Liver (tissue), 9 donors: Measurements from ENCODE around the gene OR2T27. TPM values are rescaled to one million over a fixed set of nuclear protein-coding genes. Genes with fewer than 3 reads are reported as not detected.

Experiments
- DNase-seq: peaks from one replicate; pipeline ENCODE4 v3.0.0-alpha.2; 2017; ENCODE audit warnings: low spot score
- H3K27ac ChIP-seq, 2 donors: one replicate each; pipeline ENCODE4 v1.7.0; 2013; ENCODE audit warnings: inconsistent platforms in 2 of 2, low read length in 2 of 2, control low read depth in 1 of 2, low read depth in 1 of 2, mild to moderate bottlenecking in 1 of 2
- H3K27me3 ChIP-seq, 4 donors: one replicate each; pipeline versions ENCODE4 v1.6.1 to v1.7.0; 2013; ENCODE audit warnings: low read length in 3 of 4, inconsistent platforms in 1 of 4, mild to moderate bottlenecking in 1 of 4, moderate library complexity in 1 of 4; ENCODE audit not compliant: control insufficient read depth in 4 of 4, insufficient read depth in 4 of 4
- H3K36me3 ChIP-seq, 4 donors: one replicate each; pipeline versions ENCODE4 v1.6.1 to v1.7.0; 2013; ENCODE audit warnings: low read length in 3 of 4, mild to moderate bottlenecking in 3 of 4, low read depth in 1 of 4, moderate library complexity in 1 of 4; ENCODE audit not compliant: control insufficient read depth in 4 of 4, insufficient read depth in 3 of 4
- H3K4me1 ChIP-seq, 4 donors: one replicate each; pipeline versions ENCODE4 v1.6.1 to v1.7.0; 2013; ENCODE audit warnings: low read length in 3 of 4, mild to moderate bottlenecking in 3 of 4, moderate library complexity in 1 of 4; ENCODE audit not compliant: control insufficient read depth in 4 of 4, insufficient read depth in 4 of 4
- H3K4me3 ChIP-seq, 3 donors: one replicate each; pipeline versions ENCODE4 v1.6.1 to v1.7.0; 2013; ENCODE audit warnings: low read length in 3 of 3, control low read depth in 1 of 3, low read depth in 1 of 3, mild to moderate bottlenecking in 1 of 3
- H3K9ac ChIP-seq, 2 donors: one replicate each; pipeline ENCODE4 v1.7.0; 2013; ENCODE audit warnings: low read length in 2 of 2, mild to moderate bottlenecking in 2 of 2, moderate library complexity in 2 of 2, control low read depth in 1 of 2, low read depth in 1 of 2
- H3K9me3 ChIP-seq, 4 donors: one replicate each; pipeline versions ENCODE4 v1.6.1 to v1.7.0; 2013; ENCODE audit warnings: low read length in 3 of 4; ENCODE audit not compliant: control insufficient read depth in 4 of 4
- EGR1 ChIP-seq, 2 donors: IDR thresholded peaks; 2 replicates each; pipeline ENCODE4 v1.6.1; 2016 to 2018; ENCODE audit warnings: antibody characterized with exemption in 2 of 2, low read depth in 2 of 2
- FOXA2 ChIP-seq: IDR thresholded peaks from 2 replicates; pipeline ENCODE4 v1.6.1; 2016; ENCODE audit warnings: antibody characterized with exemption
- GABPA ChIP-seq, 2 donors: IDR thresholded peaks in 1 of 2; conservative IDR thresholded peaks in 1 of 2; 2 replicates each; pipeline ENCODE4 v1.6.1; 2016; ENCODE audit warnings: antibody characterized with exemption in 2 of 2, mild to moderate bottlenecking in 1 of 2, moderate library complexity in 1 of 2
- HNF4A ChIP-seq, 2 donors: conservative IDR thresholded peaks; 2 replicates each; pipeline ENCODE4 v1.6.1; 2016; ENCODE audit warnings: antibody characterized with exemption in 2 of 2, mild to moderate bottlenecking in 2 of 2
- HNF4G ChIP-seq: IDR thresholded peaks from 2 replicates; pipeline ENCODE4 v1.6.1; 2016; ENCODE audit warnings: antibody characterized with exemption
- JUND ChIP-seq, 2 donors: IDR thresholded peaks; 2 replicates each; pipeline ENCODE4 v1.6.1; 2016; ENCODE audit warnings: antibody characterized with exemption in 2 of 2
- RAD21 ChIP-seq, 2 donors: IDR thresholded peaks; 2 replicates each; pipeline ENCODE4 v1.6.1; 2016; ENCODE audit warnings: antibody characterized with exemption in 2 of 2, mild to moderate bottlenecking in 2 of 2
- RXRA ChIP-seq, 2 donors: IDR thresholded peaks; 2 replicates each; pipeline ENCODE4 v1.6.1; 2017 to 2018; ENCODE audit warnings: antibody characterized with exemption in 2 of 2, mild to moderate bottlenecking in 1 of 2
- TAF1 ChIP-seq: conservative IDR thresholded peaks from 2 replicates; pipeline ENCODE4 v1.6.1; 2016; ENCODE audit warnings: antibody characterized with exemption, mild to moderate bottlenecking
- WGBS: extraction: QIAGEN DNeasy Blood & Tissue Kit; methylation state at CpG from one replicate; pipeline ENCODE4 v1.1.7; 2013; 5-methylcytosine and 5-hydroxymethylcytosine counted together
- polyA plus RNA-seq, 2 donors: library from polyadenylated mRNA; stranded (reverse) in 1 of 2; unstranded in 1 of 2; fragments of 200-250 nt in 1 of 2; fragments of >200 nt in 1 of 2; fragmentation: Nextera tagmentation in 1 of 2; extraction: Ambion mirVana in 1 of 2; gene quantifications; one replicate each; pipeline versions ENCODE4 v1.2.1 to v1.2.3, GENCODE V29; 2013 to 2015
- total RNA-seq, 2 donors: library from RNA; depleted of rRNA; stranded (reverse); fragments of >200 nt; gene quantifications; one replicate each; pipeline ENCODE4 v1.2.3, GENCODE V29; 2014
- TF ChIP-seq, protein P1 (sequence below): IDR thresholded peaks from 2 replicates; pipeline ENCODE4 v1.6.1; 2016; ENCODE audit warnings: antibody characterized with exemption
- TF ChIP-seq, protein P2 (sequence below): IDR thresholded peaks from 2 replicates; pipeline ENCODE4 v1.6.1; 2016; ENCODE audit warnings: antibody characterized with exemption
- TF ChIP-seq, protein P3 (sequence below): fragments of 150-350 bp; IDR thresholded peaks from 2 replicates; pipeline ENCODE4 v1.5.1; 2017; ENCODE audit warnings: improper control_type of control experiment, low read depth, low read length; ENCODE audit not compliant: missing input control
- TF ChIP-seq, protein P4 (sequence below): IDR thresholded peaks from 2 replicates; pipeline ENCODE4 v1.6.1; 2016; ENCODE audit warnings: antibody characterized with exemption
- TF ChIP-seq, protein P5 (sequence below): IDR thresholded peaks from 2 replicates; pipeline ENCODE4 v1.6.1; 2016; ENCODE audit warnings: antibody characterized with exemption, mild to moderate bottlenecking
- donor health status: healthy.
- donor health status: healthy.
- donor health status: healthy.
- donor health status: healthy.
- donor health status: healthy.

OR2T27 gene
- total and polyA plus RNA-seq, 4 donors, result not detected

DNA sequence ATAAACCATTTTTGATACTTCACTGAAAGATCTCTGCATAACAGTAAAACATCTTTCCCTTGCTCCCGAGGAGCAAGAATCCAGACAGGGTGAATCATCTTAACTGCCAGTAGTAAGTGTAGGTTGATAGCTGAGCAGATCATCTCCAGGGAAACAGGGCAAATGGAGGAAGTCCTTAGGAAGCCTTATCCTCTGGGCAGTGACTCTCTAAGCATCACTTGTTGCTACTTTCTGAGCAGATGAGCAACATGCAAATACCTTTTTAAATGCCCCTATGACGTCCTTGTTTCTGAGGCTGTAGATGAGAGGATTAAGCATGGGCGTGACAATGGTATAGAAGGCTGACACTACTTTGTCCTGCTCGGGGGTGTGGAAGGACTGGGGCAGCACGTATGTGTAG, 29.4 kb downstream of the OR2T27 start:
- Histone ChIP-seq H3K4me3 (no peak overlapping the region), H3K27me3 (no peaks in the 10 kb centered on the region), H3K27ac (no peak overlapping the region), H3K9me3 (no peaks in the 10 kb centered on the region), H3K4me1 (no peaks in the 10 kb centered on the region), H3K9ac (no peak overlapping the region), H3K36me3 (no peaks in the 10 kb centered on the region)
- WGBS, result 83% methylated on average over 5 of the region's 5 CpGs
- DNase-seq, result no peak
- TF ChIP-seq RAD21 (IDR thresholded peaks at IDR 0.05), result no peak
- no peak for TF ChIP-seq HNF4G
- no peak for TF ChIP-seq JUND (IDR thresholded peaks at IDR 0.05)
- TF ChIP-seq RXRA (IDR thresholded peaks at IDR 0.05), result no peak
- TF ChIP-seq TAF1, result no peak
- TF ChIP-seq, protein P1, sequence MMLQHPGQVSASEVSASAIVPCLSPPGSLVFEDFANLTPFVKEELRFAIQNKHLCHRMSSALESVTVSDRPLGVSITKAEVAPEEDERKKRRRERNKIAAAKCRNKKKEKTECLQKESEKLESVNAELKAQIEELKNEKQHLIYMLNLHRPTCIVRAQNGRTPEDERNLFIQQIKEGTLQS, result no peak
- TF ChIP-seq, protein P2, sequence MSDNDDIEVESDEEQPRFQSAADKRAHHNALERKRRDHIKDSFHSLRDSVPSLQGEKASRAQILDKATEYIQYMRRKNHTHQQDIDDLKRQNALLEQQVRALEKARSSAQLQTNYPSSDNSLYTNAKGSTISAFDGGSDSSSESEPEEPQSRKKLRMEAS, result no peak
- no peak for TF ChIP-seq FOXA2

DNA sequence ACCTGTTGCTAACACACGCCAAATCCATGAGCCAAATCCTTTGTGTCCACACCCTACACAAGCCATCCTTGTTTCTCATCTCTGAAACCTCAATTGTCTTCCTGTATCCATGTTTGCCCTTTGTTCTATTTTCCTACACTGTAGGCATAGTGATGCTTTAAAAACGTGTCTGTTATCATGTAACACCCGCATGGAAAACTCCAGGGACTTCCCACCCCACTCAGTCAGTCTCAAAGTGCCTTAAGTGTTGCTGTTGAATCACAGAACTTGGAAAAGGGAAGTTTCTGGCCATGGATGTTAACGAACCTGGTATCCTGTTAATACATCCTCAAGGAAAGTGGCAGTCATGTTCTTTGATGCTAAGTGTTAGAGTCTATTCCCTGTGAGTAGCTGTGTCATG, 30.2 kb downstream of the OR2T27 start:
- no peaks in the 10 kb centered on the region for H3K36me3 ChIP-seq
- no peak overlapping the region for H3K9ac ChIP-seq
- no peak overlapping the region for H3K4me3 ChIP-seq
- TF ChIP-seq, protein P3, sequence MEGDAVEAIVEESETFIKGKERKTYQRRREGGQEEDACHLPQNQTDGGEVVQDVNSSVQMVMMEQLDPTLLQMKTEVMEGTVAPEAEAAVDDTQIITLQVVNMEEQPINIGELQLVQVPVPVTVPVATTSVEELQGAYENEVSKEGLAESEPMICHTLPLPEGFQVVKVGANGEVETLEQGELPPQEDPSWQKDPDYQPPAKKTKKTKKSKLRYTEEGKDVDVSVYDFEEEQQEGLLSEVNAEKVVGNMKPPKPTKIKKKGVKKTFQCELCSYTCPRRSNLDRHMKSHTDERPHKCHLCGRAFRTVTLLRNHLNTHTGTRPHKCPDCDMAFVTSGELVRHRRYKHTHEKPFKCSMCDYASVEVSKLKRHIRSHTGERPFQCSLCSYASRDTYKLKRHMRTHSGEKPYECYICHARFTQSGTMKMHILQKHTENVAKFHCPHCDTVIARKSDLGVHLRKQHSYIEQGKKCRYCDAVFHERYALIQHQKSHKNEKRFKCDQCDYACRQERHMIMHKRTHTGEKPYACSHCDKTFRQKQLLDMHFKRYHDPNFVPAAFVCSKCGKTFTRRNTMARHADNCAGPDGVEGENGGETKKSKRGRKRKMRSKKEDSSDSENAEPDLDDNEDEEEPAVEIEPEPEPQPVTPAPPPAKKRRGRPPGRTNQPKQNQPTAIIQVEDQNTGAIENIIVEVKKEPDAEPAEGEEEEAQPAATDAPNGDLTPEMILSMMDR, result no peak
- TF ChIP-seq RAD21 (IDR thresholded peaks at IDR 0.05), result no peak
- TF ChIP-seq GABPA (IDR thresholded peaks at IDR 0.05 in 1 of 2, conservative IDR thresholded peaks at IDR 0.05 in 1 of 2), result no peak
- TF ChIP-seq, protein P4, sequence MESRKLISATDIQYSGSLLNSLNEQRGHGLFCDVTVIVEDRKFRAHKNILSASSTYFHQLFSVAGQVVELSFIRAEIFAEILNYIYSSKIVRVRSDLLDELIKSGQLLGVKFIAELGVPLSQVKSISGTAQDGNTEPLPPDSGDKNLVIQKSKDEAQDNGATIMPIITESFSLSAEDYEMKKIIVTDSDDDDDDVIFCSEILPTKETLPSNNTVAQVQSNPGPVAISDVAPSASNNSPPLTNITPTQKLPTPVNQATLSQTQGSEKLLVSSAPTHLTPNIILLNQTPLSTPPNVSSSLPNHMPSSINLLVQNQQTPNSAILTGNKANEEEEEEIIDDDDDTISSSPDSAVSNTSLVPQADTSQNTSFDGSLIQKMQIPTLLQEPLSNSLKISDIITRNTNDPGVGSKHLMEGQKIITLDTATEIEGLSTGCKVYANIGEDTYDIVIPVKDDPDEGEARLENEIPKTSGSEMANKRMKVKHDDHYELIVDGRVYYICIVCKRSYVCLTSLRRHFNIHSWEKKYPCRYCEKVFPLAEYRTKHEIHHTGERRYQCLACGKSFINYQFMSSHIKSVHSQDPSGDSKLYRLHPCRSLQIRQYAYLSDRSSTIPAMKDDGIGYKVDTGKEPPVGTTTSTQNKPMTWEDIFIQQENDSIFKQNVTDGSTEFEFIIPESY, result no peak
- no peak for TF ChIP-seq EGR1 (IDR thresholded peaks at IDR 0.05; ENCODE audit: low read depth in 2 of 2)
- TF ChIP-seq TAF1, result no peak
- TF ChIP-seq, protein P5, sequence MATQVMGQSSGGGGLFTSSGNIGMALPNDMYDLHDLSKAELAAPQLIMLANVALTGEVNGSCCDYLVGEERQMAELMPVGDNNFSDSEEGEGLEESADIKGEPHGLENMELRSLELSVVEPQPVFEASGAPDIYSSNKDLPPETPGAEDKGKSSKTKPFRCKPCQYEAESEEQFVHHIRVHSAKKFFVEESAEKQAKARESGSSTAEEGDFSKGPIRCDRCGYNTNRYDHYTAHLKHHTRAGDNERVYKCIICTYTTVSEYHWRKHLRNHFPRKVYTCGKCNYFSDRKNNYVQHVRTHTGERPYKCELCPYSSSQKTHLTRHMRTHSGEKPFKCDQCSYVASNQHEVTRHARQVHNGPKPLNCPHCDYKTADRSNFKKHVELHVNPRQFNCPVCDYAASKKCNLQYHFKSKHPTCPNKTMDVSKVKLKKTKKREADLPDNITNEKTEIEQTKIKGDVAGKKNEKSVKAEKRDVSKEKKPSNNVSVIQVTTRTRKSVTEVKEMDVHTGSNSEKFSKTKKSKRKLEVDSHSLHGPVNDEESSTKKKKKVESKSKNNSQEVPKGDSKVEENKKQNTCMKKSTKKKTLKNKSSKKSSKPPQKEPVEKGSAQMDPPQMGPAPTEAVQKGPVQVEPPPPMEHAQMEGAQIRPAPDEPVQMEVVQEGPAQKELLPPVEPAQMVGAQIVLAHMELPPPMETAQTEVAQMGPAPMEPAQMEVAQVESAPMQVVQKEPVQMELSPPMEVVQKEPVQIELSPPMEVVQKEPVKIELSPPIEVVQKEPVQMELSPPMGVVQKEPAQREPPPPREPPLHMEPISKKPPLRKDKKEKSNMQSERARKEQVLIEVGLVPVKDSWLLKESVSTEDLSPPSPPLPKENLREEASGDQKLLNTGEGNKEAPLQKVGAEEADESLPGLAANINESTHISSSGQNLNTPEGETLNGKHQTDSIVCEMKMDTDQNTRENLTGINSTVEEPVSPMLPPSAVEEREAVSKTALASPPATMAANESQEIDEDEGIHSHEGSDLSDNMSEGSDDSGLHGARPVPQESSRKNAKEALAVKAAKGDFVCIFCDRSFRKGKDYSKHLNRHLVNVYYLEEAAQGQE, result no peak
- no peak for TF ChIP-seq HNF4A (conservative IDR thresholded peaks at IDR 0.05)
- 65% methylated on average over 4 of the region's 4 CpGs for WGBS
- no peak for DNase-seq
- no peaks in the 10 kb centered on the region for H3K27me3 ChIP-seq
- no peaks in the 10 kb centered on the region for H3K4me1 ChIP-seq
- H3K9me3 ChIP-seq, result no peaks in the 10 kb centered on the region
- H3K27ac ChIP-seq, result no peak overlapping the region
